H1 (cell line): ENCODE results near the gene MELTF. TPM values are rescaled to one million over a fixed set of nuclear protein-coding genes. Genes with fewer than 3 reads are reported as not detected.

Source experiments
- CTCF ChIA-PET: fragments of 300-600 bp; sonication (Branson Sonifier 250); formaldehyde crosslinking; loops from one replicate; lab custom pipeline; 2021; ENCODE audit not compliant: partially characterized antibody; lab: Charles Lee
- POLR2A ChIA-PET: fragments of 300-600 bp; sonication (Branson Sonifier 250); formaldehyde crosslinking; loops from one replicate; lab custom pipeline; 2021; ENCODE audit warnings: inconsistent platforms; ENCODE audit not compliant: partially characterized antibody; lab: Charles Lee
- DNase-seq, 2 experiments: peaks; one replicate each; pipeline versions ENCODE4 v3.0.0 to v3.0.0-alpha.2; 2010 to 2022; ENCODE audit warnings: low spot score in 2 of 2, low read depth in 1 of 2, mixed read lengths in 1 of 2
- FAIRE-seq: peaks from 2 replicates; lab custom pipeline; 2011; peaks lifted over from hg19 to GRCh38; lab: Jason Lieb, UNC
- H2AFZ ChIP-seq: 2 replicates; pipeline ENCODE4 v1.8.1; 2012; ENCODE audit warnings: low read length, inconsistent platforms
- H2AK5ac ChIP-seq: 2 replicates; pipeline ENCODE4 v1.6.1; 2013; ENCODE audit warnings: low read depth, low read length
- H2BK120ac ChIP-seq: replicated peaks from 2 replicates; pipeline ENCODE3; 2013; ENCODE audit warnings: low read depth, low read length, inconsistent platforms
- H2BK12ac ChIP-seq: 2 replicates; pipeline ENCODE4 v1.6.1; 2013; ENCODE audit warnings: low read depth, low read length
- H2BK15ac ChIP-seq: 2 replicates; pipeline ENCODE4 v1.6.1; 2013; ENCODE audit warnings: low read length
- H2BK20ac ChIP-seq: 2 replicates; pipeline ENCODE4 v1.6.1; 2013; ENCODE audit warnings: low read length
- H2BK5ac ChIP-seq: 2 replicates; pipeline ENCODE4 v1.6.1; 2013; ENCODE audit warnings: low read depth, low read length
- H3K14ac ChIP-seq: 2 replicates; pipeline ENCODE4 v1.6.1; 2013; ENCODE audit warnings: inconsistent platforms; ENCODE audit not compliant: insufficient read length
- H3K18ac ChIP-seq: 2 replicates; pipeline ENCODE4 v1.6.1; 2013; ENCODE audit warnings: low read length; ENCODE audit errors: extremely low read depth
- H3K23ac ChIP-seq: 2 replicates; pipeline ENCODE4 v1.6.1; 2013; ENCODE audit warnings: inconsistent platforms; ENCODE audit not compliant: insufficient read length
- H3K23me2 ChIP-seq: 2 replicates; pipeline ENCODE4 v1.6.1; 2013; ENCODE audit warnings: low read depth, low read length
- H3K27ac ChIP-seq: 2 replicates; pipeline ENCODE4 v1.6.1; 2011; ENCODE audit warnings: low read depth, low read length, inconsistent platforms
- H3K27me3 ChIP-seq, 4 experiments: replicated peaks in 1 of 4; 1 replicate in 1 of 4; 2 replicates in 3 of 4; pipeline versions ENCODE4 v1.6.1 to v1.8.1; 2011 to 2013; ENCODE audit warnings: low read length in 3 of 4, mild to moderate bottlenecking in 3 of 4, inconsistent platforms in 2 of 4, mixed read lengths in 2 of 4, moderate library complexity in 1 of 4; ENCODE audit not compliant: control insufficient read depth in 3 of 4, insufficient read depth in 3 of 4; ENCODE audit errors: extremely low read depth in 1 of 4
- H3K36me3 ChIP-seq, 4 experiments: 2 replicates each; pipeline versions ENCODE4 v1.6.1 to v1.8.1; 2011 to 2013; ENCODE audit warnings: mild to moderate bottlenecking in 4 of 4, low read length in 3 of 4, moderate library complexity in 2 of 4, control low read depth in 1 of 4, inconsistent platforms in 1 of 4; ENCODE audit not compliant: insufficient read depth in 4 of 4, control insufficient read depth in 2 of 4
- H3K4ac ChIP-seq: replicated peaks from 2 replicates; pipeline ENCODE3; 2013; ENCODE audit warnings: low read length, low read depth, mixed read lengths, inconsistent platforms; ENCODE audit not compliant: insufficient read length
- H3K4me1 ChIP-seq, 4 experiments: replicated peaks in 1 of 4; 1 replicate in 1 of 4; 2 replicates in 3 of 4; pipeline versions ENCODE4 v1.6.1 to v1.8.1; 2011 to 2013; ENCODE audit warnings: low read length in 3 of 4, inconsistent platforms in 2 of 4, mixed read lengths in 1 of 4; ENCODE audit not compliant: insufficient read depth in 4 of 4, control insufficient read depth in 3 of 4
- H3K4me2 ChIP-seq, 2 experiments: 2 replicates each; pipeline versions ENCODE4 v1.6.1 to v1.8.1; 2011 to 2013; ENCODE audit warnings: low read depth in 2 of 2, low read length in 2 of 2, control low read depth in 1 of 2, inconsistent platforms in 1 of 2, mild to moderate bottlenecking in 1 of 2; ENCODE audit not compliant: insufficient read depth in 1 of 2
- H3K4me3 ChIP-seq, 4 experiments: fragments of 200-600, 300-600 bp in 1 of 4; sonication (generic), shearing (Covaris generic), sonication (Bioruptor Twin) in 1 of 4; 2 replicates each; pipeline versions ENCODE4 v1.5.1 to v1.8.1; 2011 to 2016; ENCODE audit warnings: low read length in 4 of 4, low read depth in 3 of 4, control low read depth in 2 of 4, inconsistent platforms in 2 of 4, mild to moderate bottlenecking in 2 of 4, mixed read lengths in 1 of 4, moderate library complexity in 1 of 4; ENCODE audit not compliant: insufficient read depth in 2 of 4; ENCODE audit errors: extremely low read depth in 1 of 4
- H3K56ac ChIP-seq: replicated peaks from 2 replicates; pipeline ENCODE3; 2013; ENCODE audit warnings: low read depth, mild to moderate bottlenecking, mixed read lengths, low read length, inconsistent platforms; ENCODE audit not compliant: insufficient read length
- H3K79me1 ChIP-seq: 2 replicates; pipeline ENCODE4 v1.6.1; 2013; ENCODE audit warnings: low read depth, low read length, control low read depth
- H3K79me2 ChIP-seq, 2 experiments: 2 replicates each; pipeline versions ENCODE4 v1.6.1 to v1.8.1; 2012 to 2013; ENCODE audit warnings: low read length in 2 of 2, mild to moderate bottlenecking in 2 of 2, inconsistent platforms in 1 of 2; ENCODE audit not compliant: insufficient read depth in 2 of 2, control insufficient read depth in 1 of 2
- H3K9ac ChIP-seq, 4 experiments: replicated peaks in 1 of 4; 1 replicate in 1 of 4; 2 replicates in 3 of 4; pipeline versions ENCODE4 v1.6.1 to v1.8.1; 2011 to 2013; ENCODE audit warnings: low read depth in 3 of 4, low read length in 3 of 4, control low read depth in 2 of 4, mild to moderate bottlenecking in 2 of 4, moderate library complexity in 2 of 4, inconsistent platforms in 1 of 4; ENCODE audit errors: extremely low read depth in 1 of 4
- H3K9me3 ChIP-seq, 2 experiments: 2 replicates each; pipeline versions ENCODE4 v1.6.1 to v1.8.1; 2012 to 2013; ENCODE audit warnings: mild to moderate bottlenecking in 2 of 2, moderate library complexity in 2 of 2, control low read depth in 1 of 2, inconsistent platforms in 1 of 2, low read depth in 1 of 2, low read length in 1 of 2, mixed read lengths in 1 of 2; ENCODE audit not compliant: insufficient read depth in 2 of 2
- H4K20me1 ChIP-seq, 2 experiments: replicated peaks in 1 of 2; 2 replicates each; pipeline versions ENCODE3 to v1.8.1; 2011 to 2013; ENCODE audit warnings: inconsistent platforms in 2 of 2, low read length in 2 of 2, mild to moderate bottlenecking in 1 of 2; ENCODE audit not compliant: insufficient read depth in 2 of 2, control insufficient read depth in 1 of 2
- H4K5ac ChIP-seq: 2 replicates; pipeline ENCODE4 v1.6.1; 2013; ENCODE audit warnings: low read length, low read depth, mixed read lengths, inconsistent platforms; ENCODE audit not compliant: insufficient read length
- H4K8ac ChIP-seq: 2 replicates; pipeline ENCODE4 v1.8.0; 2013; ENCODE audit warnings: mild to moderate bottlenecking, moderate library complexity, low read length, inconsistent platforms; ENCODE audit not compliant: insufficient read depth; ENCODE audit errors: extremely low read depth
- H4K91ac ChIP-seq: replicated peaks from 2 replicates; pipeline ENCODE3; 2013; ENCODE audit warnings: low read length, mixed read lengths, inconsistent platforms; ENCODE audit not compliant: insufficient read length
- ATF3 ChIP-seq: IDR thresholded peaks from 2 replicates; pipeline ENCODE4 v1.6.1; 2011; ENCODE audit warnings: low read depth, mild to moderate bottlenecking, low read length; ENCODE audit not compliant: insufficient read depth
- EGR1 ChIP-seq: IDR thresholded peaks from 2 replicates; pipeline ENCODE4 v1.6.1; 2011; ENCODE audit warnings: low read depth, low read length, borderline replicate concordance
- GTF2F1 ChIP-seq: IDR thresholded peaks from 2 replicates; pipeline ENCODE4 v1.6.1; 2012; ENCODE audit warnings: low read depth, low read length, improper control_type of control experiment, borderline replicate concordance
- MAFK ChIP-seq: IDR thresholded peaks from 2 replicates; pipeline ENCODE4 v1.6.1; 2012; ENCODE audit warnings: low read depth, mild to moderate bottlenecking, improper control_type of control experiment, low read length
- POU5F1 ChIP-seq: IDR thresholded peaks from 2 replicates; pipeline ENCODE4 v1.6.1; 2011; ENCODE audit warnings: low read depth, mild to moderate bottlenecking, low read length, moderate library complexity
- RFX5 ChIP-seq: IDR thresholded peaks from 2 replicates; pipeline ENCODE4 v1.6.1; 2011; ENCODE audit warnings: low read depth, low read length, improper control_type of control experiment, borderline replicate concordance
- SP2 ChIP-seq: IDR thresholded peaks from 2 replicates; pipeline ENCODE4 v1.6.1; 2012; ENCODE audit warnings: mild to moderate bottlenecking, low read length, inconsistent platforms
- WGBS, 2 experiments: shearing (Covaris generic) in 1 of 2; methylation state at CpG; one replicate each; pipeline versions ENCODE4 v1.1.6 to v1.1.7; 2013 to 2015; ENCODE audit warnings: low lambda C conversion rate in 2 of 2, mixed read lengths in 2 of 2, inconsistent platforms in 1 of 2, low coverage in 1 of 2, missing lambda C conversion rate in 1 of 2; ENCODE audit not compliant: insufficient replicate concordance in 2 of 2, insufficient coverage in 1 of 2, insufficient read length in 1 of 2; ENCODE audit errors: extremely low coverage in 1 of 2, missing lambda C conversion rate in 1 of 2; 5-methylcytosine and 5-hydroxymethylcytosine counted together
- polyA plus RNA-seq, 7 experiments: library from polyadenylated mRNA; depleted of rRNA in 3 of 7; stranded (reverse) in 5 of 7; unstranded in 2 of 7; fragments of >200 nt in 5 of 7; fragments of 200-250 nt in 2 of 7; gene quantifications; 1 replicate in 5 of 7; 2 replicates in 1 of 7; 4 replicates in 1 of 7; pipeline versions ENCODE4 v1.2.1 to v1.2.3, GENCODE V29; 2011 to 2013; ENCODE audit warnings: missing spikeins in 2 of 7, mixed read lengths in 2 of 7
- total RNA-seq: library from RNA; stranded (reverse); fragmentation: NEBNext Ultra II Directional; extraction: Animal tissue kit (Norgen Biotek cat#: 25700); gene quantifications from 2 replicates; pipeline ENCODE4 v1.2.1, GENCODE V29; 2021

The MELTF gene
- total and polyA plus RNA-seq, 2 of the 8 experiments (the other 6 are each of a cell fraction or from before 2014, with no cell fraction given) = 1.7 to 3.5 TPM

DNA sequence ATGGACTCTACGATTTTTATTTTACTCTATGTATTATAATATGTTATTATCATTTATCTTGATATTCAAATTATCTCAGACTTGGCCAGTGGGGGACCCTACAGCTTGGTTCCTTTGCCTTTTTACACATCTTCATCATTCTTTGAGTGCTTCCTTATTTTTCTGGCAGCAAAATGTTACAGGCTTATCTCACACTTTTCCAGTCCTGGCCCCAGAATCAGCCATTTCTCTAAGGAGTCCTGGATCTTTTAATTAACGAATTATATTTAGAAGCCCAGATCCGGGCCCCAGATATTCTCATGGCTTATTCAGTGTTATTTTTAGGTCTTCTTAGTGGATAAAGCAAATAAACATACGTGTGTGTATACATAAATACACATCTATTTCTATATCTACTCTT is 32.8 kb upstream of the MELTF start:
- WGBS, 2 experiments = 88% methylated on average over 4 of the region's 4 CpGs; no CpG with 5 or more reads in 1 of the 2 experiments
- Histone ChIP-seq H4K8ac (no peak overlapping the region), H3K4ac (no peak overlapping the region), H3K79me2 (no peaks in the 10 kb centered on the region), H2BK120ac (no peak overlapping the region), H3K27me3 (no peaks in the 10 kb centered on the region), H3K23ac (no peak overlapping the region), H3K4me1 (no peaks in the 10 kb centered on the region), H2BK5ac (no peak overlapping the region), H3K56ac (no peak overlapping the region), H2AFZ (no peak overlapping the region), H3K4me3 (no peak overlapping the region), H3K14ac (no peak overlapping the region), H4K20me1 (no peaks in the 10 kb centered on the region), H3K27ac (no peak overlapping the region), H3K9me3 (no peaks in the 10 kb centered on the region), H4K91ac (no peak overlapping the region), H3K18ac (no peak overlapping the region), H2BK12ac (no peak overlapping the region), H2BK15ac (no peak overlapping the region), H3K79me1 (no peaks in the 10 kb centered on the region), H4K5ac (no peak overlapping the region), H3K23me2 (no peaks in the 10 kb centered on the region), H3K4me2 (no peak overlapping the region), H3K9ac (no peak overlapping the region), H2BK20ac (no peak overlapping the region), H3K36me3 (peaks cover 0 to 49% (median 11%) of the 10 kb centered on the region in 4 experiments; a peak in 5 of 8 replicates), H2AK5ac (no peak overlapping the region)
- no peak for DNase-seq
- CTCF ChIA-PET = interaction anchor here (1.0 kb wide), 1 partner anchor 86 kb away, joined by 3 read pairs; no protein-coding TSS in a partner anchor
- POLR2A ChIA-PET = no interaction called here
- FAIRE-seq = no peak
- TF ChIP-seq GTF2F1 (no peak), SP2 (no peak), POU5F1 (no peak), EGR1 (no peak), MAFK (no peak), ATF3 (no peak), RFX5 (no peak)
